ENCODE measurements around the gene PLEK. TPM values are rescaled to one million over a fixed set of nuclear protein-coding genes. Genes with fewer than 3 reads are reported as not detected.
A peak's percentile ranks its signal among the peaks of the same experiment; 100 is the strongest.

Gene PLEK
- polyA plus RNA-seq, 3 donors: 351 to 708 (median 403) TPM

GRCh38 chr2:68417926-68418325, 52.8 kb downstream of the PLEK start:
- Histone ChIP-seq H3K79me2 (ENCODE audit: insufficient read depth, low read length) (no peaks in the 10 kb centered on the region), H3K9ac (ENCODE audit: insufficient read depth, low read length, poor library complexity, severe bottlenecking) (no peak overlapping the region), H3K4me3 (replicated peaks in 1 of 3; ENCODE audit: low read depth in 2 of 3, low read length in 3 of 3) (no peak overlapping the region), H2AFZ (ENCODE audit: insufficient read depth, low read depth, low read length, poor library complexity, severe bottlenecking) (no peak overlapping the region), H3K9me3 (replicated peaks in 1 of 2; ENCODE audit: control insufficient read depth in 1 of 2, insufficient read depth in 1 of 2, low read length in 2 of 2) (no peaks in the 10 kb centered on the region), H3K27ac (ENCODE audit: low read depth in 1 of 2, low read length in 2 of 2) (no peak overlapping the region), H3K27me3 (ENCODE audit: control insufficient read depth in 2 of 2, insufficient read depth in 2 of 2, low read length in 2 of 2) (no peaks in the 10 kb centered on the region), H3K36me3 (replicated peaks in 1 of 2; ENCODE audit: control insufficient read depth in 1 of 2, insufficient read depth in 2 of 2, low read length in 2 of 2) (no peaks in the 10 kb centered on the region), H3K4me2 (replicated peaks; ENCODE audit: extremely low read depth, low read length, poor library complexity, severe bottlenecking) (no peak overlapping the region), H4K20me1 (ENCODE audit: insufficient read depth, low read length) (no peaks in the 10 kb centered on the region), H3K4me1 (ENCODE audit: control insufficient read depth in 1 of 2, insufficient read depth in 2 of 2, low read length in 2 of 2) (peaks cover 28 to 34% of the 10 kb centered on the region in 2 donors)
- Mint-ChIP-seq H3K27ac (peak overlapping the region in 5 of 7 donors; percentile 8 to 85 (median 57)), H3K4me1 (peaks cover 49% of the 10 kb centered on the region), H3K9me3 (peaks cover 0 to 3% (median 0%) of the 10 kb centered on the region in 7 donors), H3K27me3 (ENCODE audit: low read depth in 3 of 3) (peaks cover 0 to 2% (median 0%) of the 10 kb centered on the region in 3 donors), H3K36me3 (peaks cover 0 to 3% of the 10 kb centered on the region in 2 donors), H3K4me3 (no peak overlapping the region)
- no CpG with 5 or more reads among the region's 1 CpG for WGBS (ENCODE audit: insufficient coverage)
- TF ChIP-seq CTCF (IDR thresholded peaks at IDR 0.05): no peak
- DNase-seq: peak in 2 of 3 donors; percentile 33
- intact Hi-C loops (cut with micrococcal nuclease): no loop called here

GRCh38 chr2:68418419-68418818, 53.3 kb downstream of the PLEK start:
- H4K20me1 ChIP-seq (ENCODE audit: insufficient read depth, low read length): no peaks in the 10 kb centered on the region
- Mint-ChIP-seq H3K36me3 (peaks cover 0 to 3% of the 10 kb centered on the region in 2 donors), H3K9me3 (peaks cover 0 to 3% (median 0%) of the 10 kb centered on the region in 7 donors), H3K27me3 (ENCODE audit: low read depth in 3 of 3) (peaks cover 0 to 2% (median 0%) of the 10 kb centered on the region in 3 donors), H3K4me1 (peaks cover 46% of the 10 kb centered on the region), H3K4me3 (no peak overlapping the region), H3K27ac (peak overlapping the region in 2 of 7 donors; percentile 31 to 85)
- H3K27me3 ChIP-seq (ENCODE audit: control insufficient read depth in 2 of 2, insufficient read depth in 2 of 2, low read length in 2 of 2): no peaks in the 10 kb centered on the region
- no peaks in the 10 kb centered on the region for H3K9me3 ChIP-seq (replicated peaks in 1 of 2; ENCODE audit: control insufficient read depth in 1 of 2, insufficient read depth in 1 of 2, low read length in 2 of 2)
- H3K4me3 ChIP-seq (replicated peaks in 1 of 3; ENCODE audit: low read depth in 2 of 3, low read length in 3 of 3): no peak overlapping the region
- H2AFZ ChIP-seq (ENCODE audit: insufficient read depth, low read depth, low read length, poor library complexity, severe bottlenecking): no peak overlapping the region
- TF ChIP-seq CTCF (IDR thresholded peaks at IDR 0.05): no peak
- H3K9ac ChIP-seq (ENCODE audit: insufficient read depth, low read length, poor library complexity, severe bottlenecking): no peak overlapping the region
- H3K27ac ChIP-seq (ENCODE audit: low read depth in 1 of 2, low read length in 2 of 2): no peak overlapping the region
- H3K4me2 ChIP-seq (replicated peaks; ENCODE audit: extremely low read depth, low read length, poor library complexity, severe bottlenecking): no peak overlapping the region
- intact Hi-C loops (cut with micrococcal nuclease): no loop called here
- peaks cover 33 to 37% of the 10 kb centered on the region in 2 donors for H3K4me1 ChIP-seq (ENCODE audit: control insufficient read depth in 1 of 2, insufficient read depth in 2 of 2, low read length in 2 of 2)
- no peaks in the 10 kb centered on the region for H3K79me2 ChIP-seq (ENCODE audit: insufficient read depth, low read length)
- no peaks in the 10 kb centered on the region for H3K36me3 ChIP-seq (replicated peaks in 1 of 2; ENCODE audit: control insufficient read depth in 1 of 2, insufficient read depth in 2 of 2, low read length in 2 of 2)
- no CpG with 5 or more reads among the region's 1 CpG for WGBS (ENCODE audit: insufficient coverage)
- no peak for DNase-seq

Measured in CD14-positive monocyte (primary cell).